RWPE2 (cell line): ENCODE results near the gene CDCA4.
A peak's percentile ranks its signal among the peaks of the same experiment; 100 is the strongest.

Experiments used
- ATAC-seq: fragments of 200-7000 bp; cut with Tn5 transposase; 3 replicates; pipeline ENCODE4 v1.9.1; 2021; ENCODE audit warnings: low read depth
- DNase-seq: peaks from one replicate; pipeline ENCODE4 v3.0.0-alpha.2; 2020; ENCODE audit warnings: low spot score
- H3K27ac ChIP-seq: fragments of 450-650 bp; 2 replicates; pipeline ENCODE4 v1.5.1; 2017; ENCODE audit warnings: mild to moderate bottlenecking; ENCODE audit not compliant: poor library complexity, severe bottlenecking
- H3K27me3 ChIP-seq: fragments of 250-450 bp; sonication (Bioruptor Pico); 2 replicates; pipeline ENCODE4 v1.5.1; 2021; ENCODE audit warnings: mild to moderate bottlenecking, moderate library complexity; ENCODE audit not compliant: insufficient read depth, poor library complexity, severe bottlenecking
- H3K36me3 ChIP-seq: fragments of 250-450 bp; sonication (Bioruptor Pico); 2 replicates; pipeline ENCODE4 v1.5.1; 2020; ENCODE audit warnings: low read depth, mild to moderate bottlenecking, moderate library complexity
- H3K4me1 ChIP-seq: fragments of 250-450 bp; sonication (Bioruptor Pico); 2 replicates; pipeline ENCODE4 v1.5.1; 2021; ENCODE audit warnings: mild to moderate bottlenecking, moderate library complexity; ENCODE audit not compliant: insufficient read depth, poor library complexity, severe bottlenecking
- H3K4me3 ChIP-seq: fragments of 250-450 bp; sonication (Bioruptor Pico); 2 replicates; pipeline ENCODE4 v1.5.1; 2021; ENCODE audit warnings: mild to moderate bottlenecking, moderate library complexity; ENCODE audit not compliant: severe bottlenecking
- H3K9me3 ChIP-seq: fragments of 250-450 bp; sonication (Bioruptor Pico); 2 replicates; pipeline ENCODE4 v1.5.1; 2021; ENCODE audit warnings: mild to moderate bottlenecking, moderate library complexity; ENCODE audit not compliant: severe bottlenecking
- TF ChIP-seq, protein P1 (sequence below): fragments of 450-650 bp; IDR thresholded peaks from one replicate; pipeline ENCODE4 v1.5.1; 2017; ENCODE audit warnings: mild to moderate bottlenecking, moderate library complexity; ENCODE audit not compliant: poor library complexity, severe bottlenecking

The CDCA4 gene

DNA sequence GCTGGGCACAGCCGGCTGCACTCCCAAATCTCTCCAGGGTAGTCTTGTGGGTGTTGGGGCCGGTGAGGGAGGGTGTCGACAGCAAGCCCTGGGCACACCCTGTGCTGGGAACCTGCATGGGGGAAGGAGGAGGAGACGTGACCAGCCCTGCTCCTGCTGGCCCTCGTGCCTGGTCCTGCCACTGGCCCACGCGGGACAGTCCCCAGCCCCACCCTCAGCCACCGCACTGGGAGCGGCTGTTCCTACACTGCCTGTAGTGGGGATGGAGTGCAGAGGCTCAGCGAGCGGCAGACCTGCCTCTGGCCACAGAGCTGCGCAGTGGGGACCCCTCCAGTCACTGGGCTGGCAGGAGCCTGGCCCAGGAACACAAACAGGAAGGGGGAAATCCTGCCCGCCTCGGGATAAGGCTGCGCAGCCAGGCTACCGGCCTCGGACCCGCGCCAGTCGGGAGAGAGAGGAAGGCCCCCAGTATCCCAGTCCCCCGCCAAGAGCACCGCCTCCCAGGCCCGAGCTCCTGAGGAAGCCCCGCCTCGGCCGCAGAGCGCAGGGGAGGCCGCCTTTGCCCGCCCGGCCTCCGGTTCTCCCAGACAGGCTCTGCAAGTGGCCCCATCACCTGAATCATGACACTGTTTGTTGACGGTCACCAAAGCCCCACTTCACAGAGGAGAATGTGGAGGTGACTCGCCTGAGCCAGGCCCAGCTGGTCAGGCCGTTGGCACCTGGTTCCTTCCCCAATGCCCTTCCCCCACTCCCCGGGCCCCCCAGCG lies 53.3 kb downstream of the CDCA4 start:
- Histone ChIP-seq H3K36me3 (peaks cover 29% of the 10 kb centered on the region), H3K27me3 (no peaks in the 10 kb centered on the region), H3K9me3 (no peaks in the 10 kb centered on the region), H3K27ac (peak overlapping the region; percentile 99), H3K4me3 (peak overlapping the region; percentile 75), H3K4me1 (peaks cover 24% of the 10 kb centered on the region)
- TF ChIP-seq, protein P1, sequence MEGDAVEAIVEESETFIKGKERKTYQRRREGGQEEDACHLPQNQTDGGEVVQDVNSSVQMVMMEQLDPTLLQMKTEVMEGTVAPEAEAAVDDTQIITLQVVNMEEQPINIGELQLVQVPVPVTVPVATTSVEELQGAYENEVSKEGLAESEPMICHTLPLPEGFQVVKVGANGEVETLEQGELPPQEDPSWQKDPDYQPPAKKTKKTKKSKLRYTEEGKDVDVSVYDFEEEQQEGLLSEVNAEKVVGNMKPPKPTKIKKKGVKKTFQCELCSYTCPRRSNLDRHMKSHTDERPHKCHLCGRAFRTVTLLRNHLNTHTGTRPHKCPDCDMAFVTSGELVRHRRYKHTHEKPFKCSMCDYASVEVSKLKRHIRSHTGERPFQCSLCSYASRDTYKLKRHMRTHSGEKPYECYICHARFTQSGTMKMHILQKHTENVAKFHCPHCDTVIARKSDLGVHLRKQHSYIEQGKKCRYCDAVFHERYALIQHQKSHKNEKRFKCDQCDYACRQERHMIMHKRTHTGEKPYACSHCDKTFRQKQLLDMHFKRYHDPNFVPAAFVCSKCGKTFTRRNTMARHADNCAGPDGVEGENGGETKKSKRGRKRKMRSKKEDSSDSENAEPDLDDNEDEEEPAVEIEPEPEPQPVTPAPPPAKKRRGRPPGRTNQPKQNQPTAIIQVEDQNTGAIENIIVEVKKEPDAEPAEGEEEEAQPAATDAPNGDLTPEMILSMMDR = no peak
- peak; percentile 5 for ATAC-seq
- peak; percentile 80 for DNase-seq

DNA sequence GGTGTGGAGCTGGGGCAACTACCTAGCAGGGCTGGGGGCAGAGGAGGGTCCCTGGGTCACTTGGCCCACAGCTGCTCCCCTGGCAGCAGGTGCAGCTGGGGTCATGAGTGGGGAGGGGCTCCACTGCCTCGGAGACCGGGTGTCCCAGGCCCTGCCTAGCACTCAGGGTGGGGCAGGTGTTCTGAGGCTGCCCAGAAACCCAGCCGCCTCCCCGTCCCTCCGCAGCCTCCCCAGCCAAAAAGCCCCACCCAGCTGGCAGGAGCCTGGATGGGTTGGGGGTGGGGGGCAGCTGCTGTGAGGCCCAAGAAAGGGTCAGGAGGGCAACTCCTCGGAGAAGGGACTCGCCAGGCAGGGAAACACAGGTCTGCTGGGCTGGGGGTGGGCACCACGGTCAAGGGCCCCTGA lies 53.9 kb downstream of the CDCA4 start:
- Histone ChIP-seq H3K4me1 (peaks cover 20% of the 10 kb centered on the region), H3K27me3 (no peaks in the 10 kb centered on the region), H3K36me3 (peaks cover 35% of the 10 kb centered on the region), H3K27ac (peak overlapping the region; percentile 99), H3K4me3 (no peak overlapping the region), H3K9me3 (no peaks in the 10 kb centered on the region)
- DNase-seq = peak; percentile 68
- TF ChIP-seq, protein P1 = no peak
- ATAC-seq = no peak

DNA sequence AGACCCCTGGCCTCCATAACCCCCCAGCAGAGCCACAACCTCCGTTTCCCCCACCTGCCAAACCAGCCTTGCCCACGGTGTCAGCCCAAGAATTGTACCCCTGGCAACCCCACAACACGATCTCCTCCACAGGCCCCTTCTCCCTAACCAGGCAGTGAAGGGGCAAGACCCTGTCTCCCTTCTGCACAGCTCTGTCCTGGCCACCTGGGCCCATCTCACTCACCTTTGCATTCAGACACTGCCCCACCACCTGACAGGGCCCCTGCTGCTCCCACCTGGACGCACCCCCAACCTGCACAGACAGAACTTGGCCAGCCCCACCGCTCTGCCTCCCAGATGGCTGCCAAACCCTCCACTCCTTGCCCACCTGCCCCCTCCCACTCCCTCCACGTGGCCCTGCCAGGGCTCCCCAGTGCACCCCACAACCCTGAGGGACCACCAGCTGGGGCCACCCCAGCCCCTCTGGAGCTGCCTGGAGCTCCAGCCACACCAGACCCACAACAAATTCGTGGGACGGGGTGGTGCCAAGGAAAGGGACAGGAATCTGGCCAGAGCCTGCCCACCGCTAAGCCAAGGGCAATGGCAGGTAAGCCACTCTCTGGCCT lies 54.5 kb downstream of the CDCA4 start:
- H3K27ac ChIP-seq = peak overlapping the region; percentile 99
- no peak for ATAC-seq

DNA sequence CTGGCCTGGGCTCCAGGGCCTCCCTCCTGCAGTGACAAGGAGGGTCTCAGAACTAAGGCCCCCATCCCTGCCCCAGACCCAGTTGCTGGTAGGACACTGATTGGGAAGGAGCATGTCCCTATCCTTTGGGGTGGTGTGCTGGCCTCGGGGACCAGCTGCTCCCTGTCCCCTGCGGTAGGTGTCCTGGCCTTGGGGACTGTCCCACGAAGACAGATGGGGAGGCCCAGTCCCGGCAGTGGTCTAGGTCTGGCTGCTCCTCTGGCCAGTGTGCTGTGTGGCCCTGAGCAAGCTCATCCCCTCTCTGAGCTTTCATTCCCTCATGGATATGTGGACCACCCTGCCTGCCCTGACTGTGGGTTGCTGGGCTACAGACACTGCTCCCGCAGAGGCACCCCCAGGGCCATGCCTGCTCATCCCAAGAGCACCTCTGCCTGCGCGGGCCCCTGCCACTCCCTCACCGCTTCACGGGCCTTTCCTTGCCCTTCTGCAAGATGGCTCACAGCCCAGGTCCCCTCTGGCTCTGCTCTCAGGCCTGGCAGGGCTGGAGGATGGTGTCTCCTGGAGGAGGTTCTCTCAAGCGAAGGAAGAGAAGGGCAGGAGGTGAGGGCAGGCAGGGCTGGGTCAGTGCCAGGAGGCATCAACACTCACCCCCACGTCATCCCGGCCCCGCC lies 55.2 kb downstream of the CDCA4 start:
- no peaks in the 10 kb centered on the region for H3K27me3 ChIP-seq
- DNase-seq (peak; percentile 73), ATAC-seq (no peak)
- peaks cover 45% of the 10 kb centered on the region for H3K36me3 ChIP-seq
- no peak overlapping the region for H3K4me3 ChIP-seq
- TF ChIP-seq, protein P1 = no peak
- peaks cover 9% of the 10 kb centered on the region for H3K4me1 ChIP-seq
- H3K27ac ChIP-seq = peak overlapping the region; percentile 99
- no peaks in the 10 kb centered on the region for H3K9me3 ChIP-seq

More for the DNA sequence above, 54.5 kb downstream of the CDCA4 start:
- Histone ChIP-seq H3K4me1 (peaks cover 14% of the 10 kb centered on the region), H3K4me3 (no peak overlapping the region), H3K36me3 (peaks cover 41% of the 10 kb centered on the region), H3K27me3 (no peaks in the 10 kb centered on the region), H3K9me3 (no peaks in the 10 kb centered on the region)
- peak; percentile 69 for DNase-seq
- TF ChIP-seq, protein P1 = no peak
